ENCODE data around the gene GJC1. TPM values are rescaled to one million over a fixed set of nuclear protein-coding genes. Genes with fewer than 3 reads are reported as not detected.

Gene GJC1
- total and polyA plus RNA-seq, 2 of the 8 experiments (the other 6 are each of a cell fraction or from before 2014, with no cell fraction given) = 29.1 to 154 TPM

DNA sequence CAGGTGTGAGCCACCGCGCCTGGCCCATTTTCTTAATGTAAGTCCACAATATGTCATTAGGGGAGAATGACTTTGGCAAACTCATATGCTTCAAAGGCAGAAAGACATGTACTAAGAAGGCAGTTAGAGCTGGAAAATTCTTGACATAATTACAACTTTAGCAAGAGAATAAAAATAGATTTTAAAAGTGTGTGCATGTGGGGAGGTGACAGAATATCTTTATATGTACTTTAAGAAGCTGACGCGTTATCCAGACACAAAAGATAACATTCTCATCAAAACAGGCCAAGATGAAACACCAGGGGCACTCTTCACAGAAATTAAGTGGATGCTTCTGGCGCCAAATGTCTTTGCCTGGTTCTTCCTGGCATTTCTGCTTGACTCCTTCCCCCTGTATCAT lies 28.2 kb downstream of the GJC1 start (continued):
- TF ChIP-seq SP4 (IDR thresholded peaks at IDR 0.05; ENCODE audit: low read length) (no peak), CHD2 (IDR thresholded peaks at IDR 0.05; ENCODE audit: low read length) (no peak), SIN3A (conservative IDR thresholded peaks at IDR 0.05 in 1 of 2, IDR thresholded peaks at IDR 0.05 in 1 of 2; ENCODE audit: low read depth in 1 of 2, low read length in 2 of 2) (no peak), TCF12 (IDR thresholded peaks at IDR 0.05; ENCODE audit: low read depth, low read length) (no peak), TAF1 (IDR thresholded peaks at IDR 0.05; ENCODE audit: low read depth, low read length) (no peak), YY1 (IDR thresholded peaks at IDR 0.05; ENCODE audit: low read depth, low read length) (no peak), TBP (IDR thresholded peaks at IDR 0.05; ENCODE audit: low read depth, low read length) (no peak), SP1 (IDR thresholded peaks at IDR 0.05; ENCODE audit: low read depth, low read length) (no peak)

All from H1 (cell line).